HEK293T (cell line): ENCODE measurements around the gene CYP2D6.

Experiments
- CTCF ChIA-PET: fragments of 350-600 bp; formaldehyde crosslinking; extraction: SDS; loops from one replicate; lab custom pipeline; 2021; ENCODE audit warnings: antibody characterized with exemption, inconsistent platforms; lab: Yijun Ruan, JAX
- POLR2A ChIA-PET: fragments of 350-600 bp; formaldehyde crosslinking; extraction: SDS; loops from one replicate; lab custom pipeline; 2020; ENCODE audit warnings: antibody characterized with exemption, inconsistent platforms; lab: Yijun Ruan, JAX
- DNase-seq: peaks from one replicate; pipeline ENCODE4 v3.0.0; 2012; ENCODE audit warnings: mixed read lengths; ENCODE audit errors: extremely low spot score
- ARNT ChIP-seq: fragments of 450-650 bp; IDR thresholded peaks from 2 replicates; pipeline ENCODE4 v1.6.1; 2017; ENCODE audit warnings: mild to moderate bottlenecking
- BHLHE40 ChIP-seq: fragments of 450-650 bp; IDR thresholded peaks from 2 replicates; pipeline ENCODE4 v1.6.1; 2016; ENCODE audit warnings: mild to moderate bottlenecking, moderate library complexity, borderline replicate concordance
- CTBP1 ChIP-seq: fragments of 450-650 bp; IDR thresholded peaks from 2 replicates; pipeline ENCODE4 v1.6.1; 2016; ENCODE audit warnings: borderline replicate concordance
- ELF4 ChIP-seq: fragments of 450-650 bp; IDR thresholded peaks from 2 replicates; pipeline ENCODE4 v1.6.1; 2017; ENCODE audit warnings: antibody characterized with exemption
- FOXA1 ChIP-seq: fragments of 450-650 bp; IDR thresholded peaks from 2 replicates; pipeline ENCODE4 v1.6.1; 2016; ENCODE audit warnings: mild to moderate bottlenecking
- FOXK2 ChIP-seq: fragments of 450-650 bp; IDR thresholded peaks from 2 replicates; pipeline ENCODE4 v1.6.1; 2016; ENCODE audit warnings: mild to moderate bottlenecking
- FOXM1 ChIP-seq: fragments of 450-650 bp; IDR thresholded peaks from 2 replicates; pipeline ENCODE4 v1.6.1; 2017; ENCODE audit warnings: mild to moderate bottlenecking, borderline replicate concordance
- HDGF ChIP-seq: fragments of 450-650 bp; IDR thresholded peaks from 2 replicates; pipeline ENCODE4 v1.6.1; 2017; ENCODE audit warnings: antibody characterized with exemption, borderline replicate concordance
- L3MBTL2 ChIP-seq: fragments of 450-650 bp; conservative IDR thresholded peaks from 2 replicates; pipeline ENCODE4 v1.6.1; 2016; ENCODE audit warnings: mild to moderate bottlenecking
- LEF1 ChIP-seq: fragments of 450-650 bp; IDR thresholded peaks from 2 replicates; pipeline ENCODE4 v1.6.1; 2017; ENCODE audit warnings: mild to moderate bottlenecking, borderline replicate concordance
- NFRKB ChIP-seq: fragments of 450-650 bp; IDR thresholded peaks from 2 replicates; pipeline ENCODE4 v1.6.1; 2016; ENCODE audit warnings: mild to moderate bottlenecking, moderate library complexity
- PKNOX1 ChIP-seq: fragments of 450-650 bp; IDR thresholded peaks from 2 replicates; pipeline ENCODE4 v1.6.1; 2016
- SP1 ChIP-seq: fragments of 450-650 bp; IDR thresholded peaks from 2 replicates; pipeline ENCODE4 v1.6.1; 2017
- SUZ12 ChIP-seq: fragments of 450-650 bp; IDR thresholded peaks from 2 replicates; pipeline ENCODE4 v1.6.1; 2016; ENCODE audit warnings: mild to moderate bottlenecking
- TARDBP ChIP-seq: fragments of 450-650 bp; IDR thresholded peaks from 2 replicates; pipeline ENCODE4 v1.6.1; 2016
- ZNF384 ChIP-seq: fragments of 450-650 bp; IDR thresholded peaks from 2 replicates; pipeline ENCODE4 v1.6.1; 2016

Gene CYP2D6

GRCh38 chr22:42167066-42167465 is 36.5 kb upstream of the CYP2D6 start:
- ChIA-PET POLR2A (no interaction called here), CTCF (interaction anchor here (0.6 kb wide), 1 partner anchor 72 kb away, joined by 4 read pairs; no protein-coding TSS in a partner anchor)
- no peak for DNase-seq
- no peak for TF ChIP-seq TARDBP
- no peak for TF ChIP-seq LEF1
- TF ChIP-seq ZNF384 = no peak
- TF ChIP-seq CTBP1 = no peak
- no peak for TF ChIP-seq FOXK2
- no peak for TF ChIP-seq SUZ12
- TF ChIP-seq HDGF = no peak
- no peak for TF ChIP-seq NFRKB
- no peak for TF ChIP-seq FOXA1
- TF ChIP-seq SP1 = no peak
- TF ChIP-seq BHLHE40 = no peak
- no peak for TF ChIP-seq ELF4

GRCh38 chr22:42164901-42165300 is 34.3 kb upstream of the CYP2D6 start:
- TF ChIP-seq ZNF384 (no peak), PKNOX1 (no peak), TARDBP (no peak), HDGF (no peak), L3MBTL2 (no peak), BHLHE40 (no peak), LEF1 (no peak), SUZ12 (no peak), FOXM1 (no peak), NFRKB (no peak), ELF4 (no peak), SP1 (no peak), CTBP1 (no peak), FOXK2 (no peak), FOXA1 (no peak), ARNT (no peak)
- CTCF ChIA-PET = no interaction called here
- DNase-seq = no peak
- POLR2A ChIA-PET = no interaction called here

- CTCF ChIA-PET = no interaction called here
- no peak for DNase-seq
- TF ChIP-seq FOXM1 = no peak
- TF ChIP-seq ARNT = no peak
- TF ChIP-seq ELF4 = no peak
- no peak for TF ChIP-seq CTBP1
- no peak for TF ChIP-seq TARDBP
- TF ChIP-seq LEF1 = no peak
- no peak for TF ChIP-seq L3MBTL2
- TF ChIP-seq SUZ12 = no peak
- TF ChIP-seq ZNF384 = no peak
- TF ChIP-seq PKNOX1 = no peak
- no peak for TF ChIP-seq NFRKB
- TF ChIP-seq BHLHE40 = no peak
- TF ChIP-seq FOXK2 = no peak
- TF ChIP-seq HDGF = no peak
- TF ChIP-seq SP1 = no peak
- TF ChIP-seq FOXA1 = no peak
- POLR2A ChIA-PET = no interaction called here
Observed at GRCh38 chr22:42163515-42163914, 32.9 kb upstream of the CYP2D6 start.

- no peak for DNase-seq
- no peak for TF ChIP-seq PKNOX1
- CTCF ChIA-PET = interaction anchor here (0.6 kb wide), 1 partner anchor 222 kb away, joined by 3 read pairs; no protein-coding TSS in a partner anchor
- POLR2A ChIA-PET = no interaction called here
Observed at GRCh38 chr22:42162728-42163489, 32.3 kb upstream of the CYP2D6 start.

GRCh38 chr22:42160830-42161696 is 30.5 kb upstream of the CYP2D6 start:
- no peak for TF ChIP-seq FOXA1
- POLR2A ChIA-PET = no interaction called here
- no peak for DNase-seq
- CTCF ChIA-PET = interaction anchor here (0.6 kb wide), 1 partner anchor 233 kb away, joined by 4 read pairs; no protein-coding TSS in a partner anchor

GRCh38 chr22:42160251-42160650 is 29.6 kb upstream of the CYP2D6 start:
- DNase-seq = no peak
- no peak for TF ChIP-seq HDGF
- TF ChIP-seq PKNOX1 = no peak
- TF ChIP-seq FOXA1 = no peak
- TF ChIP-seq ARNT = no peak
- TF ChIP-seq CTBP1 = no peak
- TF ChIP-seq L3MBTL2 = no peak
- no peak for TF ChIP-seq NFRKB
- TF ChIP-seq ELF4 = no peak
- TF ChIP-seq LEF1 = no peak
- TF ChIP-seq SUZ12 = no peak
- no peak for TF ChIP-seq ZNF384
- TF ChIP-seq FOXK2 = no peak
- CTCF ChIA-PET = no interaction called here
- POLR2A ChIA-PET = no interaction called here
